ENCODE data around the gene MGRN1. TPM values are rescaled to one million over a fixed set of nuclear protein-coding genes. Genes with fewer than 3 reads are reported as not detected.

MGRN1 gene
- total and polyA plus RNA-seq, 11 donors = 17.9 to 75.0 (median 38.0) TPM

DNA sequence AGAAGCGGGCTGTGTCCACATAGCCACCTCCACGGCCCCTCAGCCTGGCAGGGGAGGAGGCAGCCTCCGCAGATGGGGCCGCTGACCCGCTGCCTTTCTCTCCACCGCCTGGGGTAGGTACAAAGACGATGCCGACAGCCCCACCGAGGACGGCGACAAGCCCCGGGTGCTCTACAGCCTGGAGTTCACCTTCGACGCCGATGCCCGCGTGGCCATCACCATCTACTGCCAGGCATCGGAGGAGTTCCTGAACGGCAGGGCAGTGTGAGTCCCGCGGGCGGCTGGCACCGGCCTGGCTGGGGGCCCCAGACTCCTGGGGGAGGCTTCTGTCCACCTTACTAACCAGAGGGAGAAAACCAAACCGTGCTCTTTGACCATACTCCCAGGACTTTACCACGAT is 27.9 kb downstream of the MGRN1 start:
- ATAC-seq = no peak
- Histone ChIP-seq H3K36me3 (peaks cover 0 to 83% (median 67%) of the 10 kb centered on the region in 9 donors), H3K27ac (no peak overlapping the region), H3K27me3 (no peaks in the 10 kb centered on the region), H3K9me3 (no peaks in the 10 kb centered on the region), H3K4me3 (no peak overlapping the region), H3K4me1 (peaks cover 0 to 5% (median 0%) of the 10 kb centered on the region in 12 donors)
- TF ChIP-seq, protein P1, sequence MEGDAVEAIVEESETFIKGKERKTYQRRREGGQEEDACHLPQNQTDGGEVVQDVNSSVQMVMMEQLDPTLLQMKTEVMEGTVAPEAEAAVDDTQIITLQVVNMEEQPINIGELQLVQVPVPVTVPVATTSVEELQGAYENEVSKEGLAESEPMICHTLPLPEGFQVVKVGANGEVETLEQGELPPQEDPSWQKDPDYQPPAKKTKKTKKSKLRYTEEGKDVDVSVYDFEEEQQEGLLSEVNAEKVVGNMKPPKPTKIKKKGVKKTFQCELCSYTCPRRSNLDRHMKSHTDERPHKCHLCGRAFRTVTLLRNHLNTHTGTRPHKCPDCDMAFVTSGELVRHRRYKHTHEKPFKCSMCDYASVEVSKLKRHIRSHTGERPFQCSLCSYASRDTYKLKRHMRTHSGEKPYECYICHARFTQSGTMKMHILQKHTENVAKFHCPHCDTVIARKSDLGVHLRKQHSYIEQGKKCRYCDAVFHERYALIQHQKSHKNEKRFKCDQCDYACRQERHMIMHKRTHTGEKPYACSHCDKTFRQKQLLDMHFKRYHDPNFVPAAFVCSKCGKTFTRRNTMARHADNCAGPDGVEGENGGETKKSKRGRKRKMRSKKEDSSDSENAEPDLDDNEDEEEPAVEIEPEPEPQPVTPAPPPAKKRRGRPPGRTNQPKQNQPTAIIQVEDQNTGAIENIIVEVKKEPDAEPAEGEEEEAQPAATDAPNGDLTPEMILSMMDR (IDR thresholded peaks at IDR 0.05) = no peak
- no peak for TF ChIP-seq POLR2A (IDR thresholded peaks at IDR 0.05)
- intact Hi-C loops (cut with DNase I) = no loop called here
- DNase-seq = no peak
- WGBS, 4 donors = 93 to 97% (median 95%) methylated on average over 14 to 25 of the region's 25 CpGs

DNA sequence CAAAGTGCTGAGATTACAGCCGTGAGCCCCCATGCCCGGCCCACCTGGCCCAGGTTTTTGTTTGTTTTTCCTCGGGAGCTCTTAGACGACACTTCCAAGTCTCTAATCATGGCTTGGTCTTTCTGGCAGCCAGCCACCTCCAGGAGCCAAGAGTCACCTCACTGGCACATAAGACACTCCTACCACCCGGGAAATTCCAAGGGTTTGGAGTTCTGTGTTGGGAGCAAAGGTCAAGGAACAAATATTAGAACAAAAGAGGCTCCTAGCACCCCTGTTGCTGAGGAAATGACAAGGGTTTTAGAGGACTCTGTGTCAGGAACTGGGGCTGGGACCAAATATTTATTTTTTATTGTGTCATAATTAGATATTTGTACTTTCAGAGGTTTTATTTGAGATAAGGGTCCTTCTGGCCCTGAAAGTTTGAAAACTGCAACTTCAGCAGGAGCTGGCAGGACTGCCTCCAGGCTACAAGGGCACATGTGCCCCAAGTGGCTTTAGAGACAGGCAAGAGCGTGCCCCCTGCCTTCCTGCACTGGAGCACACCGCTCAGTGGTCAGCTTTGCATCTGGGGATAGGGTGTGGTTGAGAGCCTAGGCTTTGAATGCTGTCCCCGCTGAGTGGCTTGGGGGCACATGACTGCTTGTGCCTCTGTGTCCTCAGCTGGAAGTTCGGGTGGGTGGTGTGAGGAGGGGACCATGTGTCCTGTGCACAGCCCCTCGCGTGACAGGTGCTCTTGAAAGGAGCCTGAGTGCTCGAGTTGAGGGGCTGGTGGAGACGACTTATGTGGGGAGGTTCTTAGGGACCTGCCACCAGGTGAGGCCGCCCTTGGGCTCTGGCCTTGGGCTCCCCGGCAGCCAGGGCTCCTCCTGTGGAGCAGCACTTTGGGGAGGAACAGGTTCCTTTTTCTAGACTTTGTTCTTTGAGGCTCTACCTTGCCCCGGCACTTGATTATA is 29.7 kb downstream of the MGRN1 start:
- Histone ChIP-seq H3K27me3 (no peaks in the 10 kb centered on the region), H3K36me3 (peaks cover 0 to 94% (median 84%) of the 10 kb centered on the region in 9 donors), H3K27ac (no peak overlapping the region), H3K4me1 (peaks cover 0 to 5% (median 0%) of the 10 kb centered on the region in 12 donors), H3K4me3 (no peak overlapping the region), H3K9me3 (no peaks in the 10 kb centered on the region)
- 75 to 82% (median 76%) methylated on average over 16 of the region's 16 CpGs for WGBS, 4 donors
- TF ChIP-seq, protein P1 (IDR thresholded peaks at IDR 0.05) = no peak
- no peak for TF ChIP-seq POLR2A (IDR thresholded peaks at IDR 0.05)
- DNase-seq (no peak), ATAC-seq (no peak)
- intact Hi-C loops (cut with DNase I) = no loop called here

DNA sequence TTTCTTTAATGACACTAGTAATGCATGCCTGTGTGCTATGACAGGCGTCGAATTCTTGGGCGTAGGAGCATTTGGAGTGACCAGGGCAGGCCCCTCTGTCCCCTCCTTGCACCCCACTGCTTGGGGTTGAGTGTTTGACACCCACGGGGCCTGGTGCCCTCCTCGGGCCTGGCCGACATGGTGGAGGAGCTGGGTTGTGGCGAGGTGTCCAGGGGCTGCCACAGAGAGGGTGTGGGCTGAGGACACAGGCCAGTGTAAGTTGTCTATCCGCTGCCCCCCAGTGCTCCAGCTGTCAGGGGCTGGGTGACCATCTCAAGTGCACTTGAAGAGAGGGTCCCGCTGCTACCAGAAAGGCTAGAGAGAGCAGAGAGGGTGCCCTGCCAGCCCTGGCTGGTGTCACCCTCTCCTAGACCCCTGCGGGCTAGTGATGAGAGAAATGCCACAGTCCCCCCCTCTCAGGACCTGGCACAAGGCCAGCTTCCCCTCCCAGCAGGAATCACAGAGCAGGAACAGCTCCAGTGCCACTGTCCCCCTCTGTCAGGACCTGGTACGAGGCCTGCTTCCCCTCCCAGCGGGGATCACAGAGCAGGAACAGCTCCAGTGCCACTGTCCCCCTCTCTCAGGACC is 30.5 kb downstream of the MGRN1 start:
- ATAC-seq (no peak), DNase-seq (no peak)
- peaks cover 0 to 100% (median 85%) of the 10 kb centered on the region in 9 donors for H3K36me3 ChIP-seq
- intact Hi-C loops (cut with DNase I) = no loop called here
- TF ChIP-seq, protein P1 (IDR thresholded peaks at IDR 0.05) = no peak
- no peak for TF ChIP-seq POLR2A (IDR thresholded peaks at IDR 0.05)
- 73 to 88% (median 79%) methylated on average over 11 to 12 of the region's 12 CpGs for WGBS, 4 donors
- H3K4me3 ChIP-seq = no peak overlapping the region
- H3K4me1 ChIP-seq = peaks cover 0 to 12% (median 5%) of the 10 kb centered on the region in 12 donors
- no peaks in the 10 kb centered on the region for H3K9me3 ChIP-seq
- H3K27ac ChIP-seq = no peak overlapping the region
- no peaks in the 10 kb centered on the region for H3K27me3 ChIP-seq

DNA sequence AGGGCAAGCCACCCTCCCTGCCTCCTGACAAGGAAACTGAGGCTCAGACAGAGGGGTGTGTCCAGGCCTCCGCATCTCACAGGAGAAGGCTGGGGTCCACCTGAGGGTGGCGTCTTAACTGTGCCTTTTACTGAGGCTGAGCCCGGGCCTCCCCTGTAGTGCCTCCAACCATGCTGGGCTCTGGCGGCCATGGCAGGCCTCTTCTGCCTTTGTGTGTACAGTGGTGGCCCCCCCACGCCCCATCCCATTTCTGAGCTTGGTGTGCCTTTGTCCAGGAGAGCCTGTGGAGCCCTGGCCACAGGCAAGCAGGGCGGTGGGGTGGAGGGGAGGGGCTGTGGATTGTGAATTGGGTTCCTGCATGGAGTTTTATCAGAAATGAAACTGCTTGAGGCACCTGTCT is 31.2 kb downstream of the MGRN1 start:
- DNase-seq = no peak
- intact Hi-C loops (cut with DNase I) = no loop called here
- no peak overlapping the region for H3K4me3 ChIP-seq
- no peak for ATAC-seq
- H3K36me3 ChIP-seq = peaks cover 0 to 92% (median 81%) of the 10 kb centered on the region in 9 donors
- H3K27ac ChIP-seq = no peak overlapping the region
- H3K27me3 ChIP-seq = no peaks in the 10 kb centered on the region
- WGBS, 4 donors = 96 to 100% (median 98%) methylated on average over 1 to 6 of the region's 6 CpGs
- TF ChIP-seq, protein P1 (IDR thresholded peaks at IDR 0.05) = no peak
- TF ChIP-seq POLR2A (IDR thresholded peaks at IDR 0.05) = no peak
- H3K9me3 ChIP-seq = no peaks in the 10 kb centered on the region
- peaks cover 0 to 16% (median 11%) of the 10 kb centered on the region in 12 donors for H3K4me1 ChIP-seq
